ENCODE data around the gene RSPH9.
"Not testable (repeated sequence)": the region's sequence is repeated elsewhere in the genome, so short reads cannot be mapped to it uniquely, and the experiment has no call there.

The RSPH9 gene

DNA sequence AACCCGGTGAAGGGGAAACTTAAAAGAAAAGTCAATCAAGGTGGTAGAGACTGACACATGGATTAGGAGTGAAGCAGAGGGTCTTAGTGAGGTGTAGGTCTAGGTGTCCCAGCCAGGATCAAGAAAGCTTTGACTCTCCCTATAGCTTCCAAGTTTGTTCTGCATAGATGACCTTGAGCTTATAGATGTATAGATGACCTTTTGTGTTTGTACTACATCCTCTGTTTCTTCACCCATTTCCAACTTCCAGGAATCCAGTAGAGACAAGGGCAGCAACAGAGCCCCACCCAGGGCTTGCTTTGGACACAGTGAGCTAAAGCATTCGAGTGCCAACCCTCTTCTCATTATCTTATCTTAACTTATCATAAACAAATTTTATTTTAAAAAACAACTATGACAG lies 44.6 kb downstream of the RSPH9 start:
- DNase-seq: no peak

DNA sequence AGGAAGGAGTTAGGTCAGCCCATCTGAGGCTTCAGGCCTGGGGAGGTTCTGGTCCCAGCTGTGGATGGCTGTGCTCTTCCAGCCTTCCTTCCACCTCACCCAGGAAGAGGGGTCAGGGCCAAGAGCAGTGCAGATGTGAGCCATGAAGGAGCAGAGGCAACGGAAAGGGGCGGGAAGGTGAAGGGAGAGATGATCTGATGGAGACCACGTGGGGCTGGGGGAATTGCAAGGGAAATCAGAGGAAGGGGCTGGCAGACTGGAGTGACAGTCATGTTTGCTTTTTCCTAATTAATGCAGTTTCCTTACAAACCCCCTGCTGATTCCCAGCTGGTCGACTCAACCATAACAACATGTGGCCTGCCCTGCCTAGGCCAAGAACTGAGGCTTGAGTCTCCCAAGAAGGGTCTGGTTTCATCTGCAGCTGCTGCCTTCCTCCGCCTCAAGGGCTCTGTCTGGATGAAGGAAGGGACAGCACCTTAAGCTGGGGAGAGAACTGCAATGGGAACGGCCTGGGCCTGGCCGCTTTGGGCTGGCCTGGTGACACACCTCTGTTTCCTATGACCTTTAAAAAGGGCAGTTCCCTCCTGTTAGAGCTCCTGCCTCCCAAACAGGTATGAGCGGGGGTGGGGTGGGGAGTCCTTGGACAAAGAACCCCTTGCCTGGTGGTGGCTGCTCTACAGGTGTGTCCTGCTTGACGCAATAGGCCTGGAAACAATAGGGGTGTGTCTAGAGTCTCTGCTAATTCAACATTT lies 50.6 kb downstream of the RSPH9 start:
- peak; percentile 62 to 90 for DNase-seq

DNA sequence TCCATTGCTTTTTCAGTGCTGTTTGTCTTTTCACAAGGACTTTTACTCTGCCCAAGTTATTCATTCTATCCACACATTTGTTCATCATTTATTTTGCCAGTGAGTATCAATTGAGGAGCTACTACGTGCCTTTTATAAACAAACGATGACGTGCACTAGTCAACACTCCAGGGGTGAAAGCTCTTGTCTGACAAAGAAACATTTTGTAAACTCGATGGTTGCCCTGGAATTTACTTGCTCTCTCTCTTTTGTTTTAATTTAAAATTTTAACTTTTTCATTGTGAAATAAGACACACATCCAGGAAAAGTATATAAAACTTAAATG lies 51.1 kb downstream of the RSPH9 start:
- DNase-seq: no peak

DNA sequence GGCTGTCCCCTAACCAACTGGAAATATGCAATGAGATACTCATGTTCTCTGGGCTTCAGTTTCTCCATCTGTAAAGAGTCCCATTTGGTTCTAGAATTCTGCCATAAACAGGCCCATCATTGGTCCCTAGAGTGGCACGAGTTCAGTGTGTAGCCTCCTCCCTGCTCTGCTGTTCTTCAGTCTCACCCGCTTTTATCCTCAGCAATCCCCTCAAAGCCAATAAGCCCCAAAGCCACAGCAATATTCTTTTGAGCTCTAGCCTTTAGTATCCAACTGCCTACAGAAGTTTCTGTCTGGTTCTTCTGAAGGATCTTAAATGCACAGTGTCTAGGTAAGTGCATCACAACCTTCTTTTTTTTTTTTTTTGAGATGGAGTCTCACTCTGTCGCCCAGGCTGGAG lies 52.6 kb downstream of the RSPH9 start:
- DNase-seq: no peak

DNA sequence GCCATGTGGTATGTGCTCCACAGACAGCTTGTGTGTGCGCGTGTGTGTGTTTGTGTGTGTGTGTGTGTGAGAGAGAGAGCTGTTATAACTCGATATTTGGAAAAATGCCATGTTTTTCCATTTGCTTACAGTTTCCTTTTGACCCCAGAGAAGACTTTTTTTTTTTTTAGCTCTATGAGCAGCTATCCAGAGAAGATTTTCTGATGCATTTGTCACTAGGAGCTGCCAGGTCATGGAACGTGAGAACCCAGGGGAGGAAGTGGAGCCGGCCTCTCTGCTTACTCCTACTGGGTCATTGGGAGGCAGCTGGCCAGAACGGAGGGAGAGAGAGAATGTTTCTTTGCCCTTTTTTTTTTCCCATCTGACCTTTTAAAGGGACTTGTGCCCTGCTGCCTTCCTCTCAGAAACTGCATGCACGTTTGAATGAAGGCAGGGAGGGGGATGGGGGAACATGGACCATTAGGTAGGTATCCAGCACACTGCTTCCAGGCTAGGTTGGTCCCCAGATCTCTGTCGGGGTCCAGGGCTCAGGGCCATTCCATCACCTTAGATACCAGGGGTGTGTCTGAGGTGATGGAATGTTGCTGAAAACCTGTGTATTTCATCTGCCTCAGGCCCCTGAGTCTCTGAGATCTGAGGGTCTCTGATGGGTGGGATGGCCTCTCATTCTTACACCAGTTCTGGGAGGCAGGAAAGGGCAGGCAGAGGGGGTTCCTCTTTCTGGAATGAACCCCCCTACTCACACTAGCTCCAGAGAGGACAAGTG lies 53.9 kb downstream of the RSPH9 start:
- peak in 1 of 2 experiments; percentile 62 for DNase-seq

DNA sequence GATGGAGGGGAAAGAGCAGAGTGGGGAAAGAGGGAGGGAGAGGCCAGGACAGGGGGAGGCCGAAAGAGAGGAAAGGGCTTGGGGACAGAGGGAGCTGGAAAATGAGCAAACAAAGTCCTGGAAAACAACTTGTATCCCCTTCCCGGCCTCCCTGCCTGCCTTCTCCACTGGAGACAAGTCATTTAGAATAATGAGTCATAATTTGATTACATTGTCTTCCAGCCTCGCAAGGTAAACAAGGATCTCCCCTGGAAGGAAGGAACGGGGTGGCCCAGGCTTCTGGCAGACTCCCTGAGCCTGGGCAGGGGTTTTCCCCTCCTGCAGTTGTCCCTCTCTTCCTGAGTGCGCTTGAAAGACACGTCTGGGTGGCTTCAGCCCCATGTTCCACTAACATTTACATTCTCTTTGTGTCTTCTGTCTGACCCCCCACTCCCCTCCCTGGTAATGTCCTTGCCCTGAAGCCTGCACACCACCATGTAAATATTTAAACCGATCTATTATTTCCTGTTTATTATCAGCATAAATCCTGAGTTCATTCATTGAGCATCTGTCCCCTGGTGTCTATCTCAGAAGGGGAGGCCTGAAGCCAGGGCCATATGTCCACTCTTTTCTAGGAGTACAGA lies 54.8 kb downstream of the RSPH9 start:
- peak in 1 of 2 experiments; percentile 25 for DNase-seq

DNA sequence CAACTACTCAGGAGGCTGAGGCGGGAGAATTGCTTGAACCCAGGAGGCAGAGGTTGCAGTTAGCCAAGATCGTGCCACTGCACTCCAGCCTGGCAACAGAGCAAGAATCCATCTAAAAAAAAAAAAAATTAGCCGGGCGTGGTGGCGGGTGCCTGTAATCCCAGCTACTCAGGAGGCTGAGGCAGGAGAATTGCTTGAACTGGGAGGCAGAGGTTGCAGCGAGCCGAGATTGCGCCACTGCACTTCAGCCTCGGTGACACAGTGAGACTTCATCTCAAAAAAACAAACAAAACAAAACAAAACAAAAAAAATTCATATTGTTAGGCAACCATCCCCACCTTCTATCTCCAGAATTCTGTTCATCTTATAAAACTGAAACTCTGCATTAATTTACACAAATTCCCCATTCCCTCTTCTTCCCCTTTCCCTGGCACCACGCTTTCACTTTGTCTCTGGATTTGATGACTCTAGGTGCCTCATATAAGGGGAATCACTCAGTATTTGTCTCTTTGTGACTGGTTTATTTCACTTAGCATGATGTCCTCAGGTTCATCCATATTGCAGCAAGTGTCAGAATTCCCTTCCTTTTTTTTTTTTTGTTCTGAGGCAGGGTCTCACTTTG lies 56.2 kb downstream of the RSPH9 start:
- DNase-seq: not testable (repeated sequence)

DNA sequence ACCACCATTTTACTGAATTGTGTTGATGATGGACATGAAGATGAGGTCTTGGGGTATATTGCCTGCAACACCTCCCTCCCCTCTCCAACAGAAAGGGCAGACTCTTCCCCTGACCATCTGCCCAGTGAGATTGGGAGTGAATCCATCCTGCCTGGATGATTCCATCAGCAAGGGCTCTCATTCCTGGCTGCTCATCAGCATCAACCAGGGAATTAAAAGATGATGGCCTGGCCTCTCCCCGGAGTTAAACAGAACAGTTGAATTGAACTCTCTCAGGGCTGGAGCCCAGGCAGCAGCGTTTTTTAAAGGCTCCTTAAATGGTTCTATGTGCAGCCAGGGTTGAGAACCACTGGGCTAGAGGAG lies 57.3 kb downstream of the RSPH9 start:
- no peak for DNase-seq

DNA sequence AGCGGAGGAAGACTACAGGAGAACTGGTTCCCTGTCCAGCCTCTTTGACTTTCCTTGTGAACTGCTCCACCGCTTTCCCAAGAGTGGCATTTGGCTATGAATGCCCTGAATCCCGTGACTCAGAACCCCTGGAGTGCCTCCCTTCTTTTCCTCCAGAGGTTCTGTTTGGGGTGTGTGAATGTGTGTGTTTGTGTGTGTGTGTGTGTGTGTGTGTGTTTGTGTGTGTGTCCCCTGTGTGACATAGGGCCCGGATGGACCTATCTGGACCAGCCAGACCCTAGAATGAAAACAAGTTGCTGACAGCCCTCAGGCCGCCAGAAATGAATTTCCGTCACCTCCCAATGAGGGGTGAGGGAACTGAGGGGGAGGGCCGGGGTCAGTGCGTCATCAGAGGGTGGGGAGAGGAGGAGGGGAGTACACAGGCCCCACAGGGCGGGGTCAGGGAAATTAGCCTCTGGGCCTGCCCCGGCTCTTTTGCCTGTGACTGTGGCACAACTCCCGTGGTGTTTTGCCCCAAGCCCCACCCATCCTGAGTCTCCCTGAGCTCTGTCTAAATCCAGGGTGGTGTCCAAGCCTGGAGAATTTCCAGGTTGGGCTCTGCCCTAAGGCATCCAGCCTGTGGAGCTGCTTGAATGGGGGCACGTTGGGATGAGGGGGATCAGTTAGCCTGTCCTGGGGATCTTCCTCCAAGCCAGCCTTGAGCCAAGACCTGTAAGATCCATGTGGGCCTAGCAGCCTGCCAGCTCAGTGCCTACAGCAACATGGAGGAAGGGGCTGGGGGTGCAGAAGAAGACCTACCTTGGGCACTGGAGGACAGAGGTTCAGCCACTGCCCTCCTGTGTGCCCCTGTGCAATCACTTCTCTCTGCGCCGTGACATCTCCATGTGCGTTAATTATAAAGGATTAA lies 58.0 kb downstream of the RSPH9 start:
- peak in 1 of 2 experiments; percentile 23 for DNase-seq

DNA sequence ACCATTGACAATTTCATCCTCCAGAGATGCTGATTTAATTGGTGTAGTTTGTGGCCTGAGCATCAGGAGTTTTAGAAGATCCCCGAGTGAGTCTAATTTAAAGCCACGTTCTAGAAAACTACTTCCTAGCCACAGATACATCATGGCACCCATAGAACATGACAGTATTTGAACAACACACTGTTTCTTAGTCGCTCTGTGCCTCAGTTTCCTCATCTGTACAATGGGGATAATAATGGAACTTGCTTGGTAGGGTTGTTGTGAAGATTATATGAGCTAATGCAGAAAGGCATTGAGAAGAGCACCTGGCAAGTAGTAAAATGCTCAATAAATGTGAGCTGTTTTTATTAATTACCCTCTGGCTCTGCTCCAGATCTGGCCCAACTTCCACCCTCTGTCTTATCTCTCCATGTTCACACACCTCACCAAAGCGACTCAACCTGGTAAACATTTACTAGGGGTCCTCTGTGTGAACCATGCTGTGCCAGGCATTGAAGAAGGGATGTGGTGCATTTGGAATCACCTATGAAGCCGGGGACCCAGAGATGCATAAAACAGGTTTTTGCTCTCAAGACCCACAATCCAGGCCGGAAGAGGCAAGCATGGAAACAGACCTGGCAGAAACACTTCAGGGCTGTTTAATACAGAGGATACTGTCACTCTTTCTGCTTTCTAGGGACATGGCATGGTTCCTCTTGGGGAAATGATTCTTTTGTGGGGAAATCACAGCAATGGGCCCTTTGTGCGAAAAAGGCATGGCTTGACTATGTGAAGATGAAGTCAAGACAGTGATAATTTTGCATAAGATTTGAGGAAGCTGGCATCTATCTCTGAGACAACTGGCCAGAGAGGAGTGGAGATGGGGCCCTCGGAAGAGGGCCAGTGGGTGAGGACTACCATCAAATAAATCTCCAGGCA lies 58.9 kb downstream of the RSPH9 start:
- no peak for DNase-seq

DNA sequence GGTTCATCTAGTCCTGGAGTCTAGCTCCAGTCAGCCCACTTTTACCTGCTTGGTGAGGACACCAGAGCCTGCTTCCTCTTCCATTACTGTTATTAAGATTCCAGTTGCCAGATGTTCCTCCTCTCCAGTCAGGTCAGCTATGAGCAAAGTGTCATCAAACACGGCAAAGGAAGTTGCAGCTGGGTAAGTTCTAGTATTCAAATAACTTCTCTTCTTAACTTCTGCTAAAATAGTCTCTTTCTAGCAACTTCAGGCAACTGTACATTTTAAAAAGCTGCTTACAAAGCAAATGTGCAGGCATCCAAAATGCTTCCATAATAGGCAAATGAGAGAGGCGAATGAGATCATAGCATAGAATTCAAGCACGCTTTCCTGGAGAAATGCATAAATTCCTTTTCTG lies 61.2 kb downstream of the RSPH9 start:
- DNase-seq: no peak

DNA sequence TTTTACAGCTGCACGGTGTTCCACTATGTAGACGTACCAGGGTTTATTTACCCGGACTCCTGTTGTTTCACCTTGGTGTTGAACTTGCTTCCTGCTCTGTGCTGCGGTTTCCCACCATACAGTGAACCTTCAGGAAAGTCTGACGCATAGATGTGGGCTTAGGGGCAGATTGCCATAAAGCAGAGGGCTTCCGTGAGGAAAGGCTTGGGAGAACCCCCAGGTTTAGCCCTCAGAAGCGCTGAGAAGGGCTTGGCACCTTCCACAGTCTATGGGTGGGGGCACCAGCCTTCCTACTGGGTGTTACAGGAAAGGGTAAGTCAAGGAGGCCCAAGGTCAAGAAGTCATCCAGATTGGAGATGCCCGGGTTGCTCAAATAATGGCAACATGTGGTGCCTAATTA lies 62.0 kb downstream of the RSPH9 start:
- DNase-seq: no peak

DNA sequence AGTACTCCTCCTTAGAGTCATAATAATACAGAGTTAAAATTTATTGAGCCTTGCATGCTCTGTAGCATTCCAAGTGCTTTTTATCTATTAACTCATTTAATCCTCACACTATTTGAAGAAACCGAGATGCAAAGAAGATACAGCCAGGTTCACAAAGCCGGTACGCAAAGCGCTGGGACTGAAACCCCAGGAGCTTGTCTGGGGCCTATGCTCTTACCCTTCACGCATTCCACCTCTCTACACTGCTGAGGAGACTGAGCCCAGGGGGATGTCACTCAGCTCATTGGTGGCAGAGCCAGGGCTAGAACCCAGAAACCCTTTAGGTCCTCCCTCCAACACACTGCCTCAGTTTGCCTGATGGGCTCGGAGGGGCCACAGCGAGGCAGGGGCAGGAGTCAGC lies 62.4 kb downstream of the RSPH9 start:
- DNase-seq: no peak

DNA sequence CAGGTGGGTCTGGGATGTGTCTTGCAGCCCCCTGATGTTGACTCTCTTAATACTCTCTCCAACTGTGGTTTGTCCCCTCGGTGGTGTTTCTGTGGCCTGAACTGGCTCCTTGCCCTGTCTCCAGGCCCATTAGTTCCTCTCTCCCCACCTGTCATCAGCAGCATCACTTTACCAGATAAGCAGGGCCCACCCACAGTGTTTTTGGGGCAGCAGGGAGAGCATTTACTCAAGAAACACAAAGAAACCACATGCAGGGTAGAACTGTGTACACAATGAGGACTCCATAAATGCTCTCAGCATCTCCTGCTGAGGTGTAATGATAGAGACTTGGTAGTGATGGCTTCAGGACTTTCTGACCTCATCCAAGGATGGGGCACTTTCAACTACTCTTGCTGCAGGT lies 62.9 kb downstream of the RSPH9 start:
- DNase-seq: no peak

DNA sequence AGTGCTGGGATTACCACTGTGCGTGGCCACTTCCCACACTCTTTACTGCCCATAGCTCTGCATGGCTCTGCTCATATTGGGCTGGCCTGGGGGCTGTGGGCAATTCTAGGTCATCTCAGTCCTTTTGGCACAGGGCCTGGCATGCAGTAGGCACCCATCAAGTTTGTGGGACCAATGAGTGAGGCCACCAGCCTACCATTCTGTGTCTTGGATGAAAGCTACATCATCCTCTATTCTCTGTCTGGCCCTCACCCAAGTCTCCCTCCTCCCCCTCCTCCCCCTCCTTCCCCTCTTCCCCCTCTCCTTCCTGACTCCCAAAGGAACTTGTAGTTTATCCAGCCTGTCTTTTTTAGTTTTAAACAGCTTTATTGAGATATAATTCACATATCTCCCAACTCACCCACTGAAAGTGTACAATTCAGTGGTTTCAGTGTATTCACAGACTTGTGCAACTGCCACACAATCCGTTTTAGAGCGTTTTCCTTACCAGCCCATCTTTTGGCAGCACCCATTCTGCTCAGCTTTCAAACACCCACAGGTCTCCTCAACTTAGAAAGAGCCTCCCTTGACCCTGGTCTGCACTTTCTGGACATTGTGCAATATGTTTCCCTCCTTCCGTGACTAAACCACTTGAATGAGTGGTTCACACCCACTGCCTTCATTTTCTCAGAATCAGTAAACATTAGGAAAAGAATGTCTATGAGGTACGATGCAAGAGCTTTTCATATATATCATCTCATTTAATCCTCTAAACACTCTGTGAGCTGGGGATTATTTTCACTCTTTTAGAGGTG lies 64.2 kb downstream of the RSPH9 start:
- DNase-seq: no peak

DNA sequence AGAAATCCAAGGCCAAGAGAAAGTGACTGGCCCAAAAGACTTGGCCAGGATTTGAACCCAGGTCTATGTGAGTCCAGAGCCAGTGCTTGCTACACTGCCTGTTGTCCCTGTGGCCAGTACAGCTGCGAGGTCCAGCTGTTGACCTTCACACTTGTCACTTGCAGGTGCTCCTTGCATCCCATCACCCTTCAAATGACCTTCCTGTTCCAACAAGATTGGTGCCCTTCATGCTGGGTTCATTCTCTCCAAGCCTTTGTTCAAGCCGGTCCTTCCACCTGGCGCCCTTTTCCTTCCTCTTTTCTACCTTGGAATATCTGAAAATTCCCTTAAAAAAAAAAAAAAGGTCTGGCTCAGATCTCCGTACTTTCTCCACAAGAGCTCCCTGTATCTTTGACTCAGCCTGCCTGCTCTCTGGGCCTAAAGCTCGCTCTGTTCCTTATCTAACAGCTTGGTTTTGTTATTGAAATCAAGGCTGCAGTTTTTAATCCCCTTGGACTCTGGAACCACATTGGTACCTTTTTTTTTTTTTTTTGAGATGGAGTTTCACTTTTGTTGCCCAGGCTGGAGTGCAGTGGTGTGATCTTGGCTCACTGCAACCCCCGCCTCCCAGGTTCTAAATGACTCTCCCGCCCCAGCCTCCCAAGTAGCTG lies 64.9 kb downstream of the RSPH9 start:
- no peak for DNase-seq

DNA sequence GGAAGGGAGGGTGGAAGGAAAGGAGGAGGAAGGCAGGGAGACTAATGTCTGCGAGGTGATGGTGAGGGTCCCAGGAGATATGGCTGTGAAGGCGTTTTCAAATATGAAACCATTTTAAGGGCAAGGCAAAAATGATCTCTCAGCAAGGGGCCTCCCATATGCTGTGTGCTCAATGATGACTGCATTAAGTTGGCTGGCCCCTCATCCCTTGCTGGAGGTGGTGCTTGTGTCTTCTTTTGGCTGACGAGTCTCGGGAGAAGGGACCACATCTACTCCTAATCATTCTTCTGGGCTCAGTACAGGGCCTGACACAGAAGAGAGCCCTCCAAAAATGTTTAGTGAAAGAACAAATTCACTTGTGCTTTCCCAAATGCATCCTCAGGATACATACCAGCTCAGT lies 65.7 kb downstream of the RSPH9 start:
- no peak for DNase-seq

DNA sequence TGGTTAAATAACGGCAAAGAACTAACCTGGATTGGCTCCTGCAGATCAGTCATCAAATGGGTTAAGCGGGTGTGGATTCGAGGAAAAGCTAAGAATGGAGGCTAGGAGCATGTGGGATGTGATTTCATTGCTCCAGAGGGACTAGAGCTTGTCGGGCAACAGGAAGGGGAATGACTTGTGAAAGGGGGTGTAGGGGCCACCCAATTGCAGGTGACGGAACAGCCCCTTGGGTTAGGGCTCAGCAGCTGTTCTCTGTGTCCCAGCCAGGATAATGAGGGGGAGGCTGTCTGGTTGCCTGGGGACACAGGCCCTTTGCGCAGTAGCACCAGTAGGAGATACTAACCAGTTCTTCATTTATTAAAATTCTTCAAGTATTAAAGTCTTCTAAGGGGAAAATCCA lies 67.7 kb downstream of the RSPH9 start:
- no peak for DNase-seq

DNA sequence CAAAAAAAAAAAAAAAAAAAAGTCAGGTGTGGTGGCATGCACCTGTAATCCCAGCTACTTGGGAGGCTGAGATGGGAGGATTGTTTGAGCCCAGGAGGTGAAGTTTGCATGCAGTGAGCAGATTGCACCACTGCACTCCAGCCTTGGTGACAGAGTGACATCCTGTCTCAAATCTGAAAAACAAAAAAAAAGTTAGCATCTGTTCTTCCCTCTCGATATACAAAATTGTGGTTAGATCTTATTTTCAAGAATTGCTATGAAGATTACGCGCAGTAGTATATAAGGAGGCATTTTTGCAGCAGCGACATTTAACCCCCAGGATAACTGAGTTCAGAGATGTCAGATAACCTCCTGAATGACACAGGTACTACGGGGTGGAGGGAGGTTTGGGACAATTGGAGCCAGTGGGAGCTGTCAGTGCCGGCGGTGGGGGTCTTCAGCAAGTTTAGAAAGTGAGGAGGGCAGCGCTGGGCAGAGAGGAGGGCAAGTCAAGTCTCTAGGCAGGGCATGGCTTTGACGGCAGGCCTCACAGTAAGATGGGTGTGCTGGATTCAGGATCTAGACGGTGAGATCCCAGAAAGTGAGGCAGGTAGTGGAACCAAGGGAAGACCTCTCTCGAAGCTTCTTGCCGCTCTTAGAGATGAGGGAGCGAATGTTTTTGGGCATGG lies 68.9 kb downstream of the RSPH9 start:
- no peak for DNase-seq

All from NCI-H446 (cell line).